Muscle layer of duodenum (tissue), 2 donors: ENCODE results near the gene ALPK1.
"Not testable (repeated sequence)": the region's sequence is repeated elsewhere in the genome, so short reads cannot be mapped to it uniquely, and the experiment has no call there.

Source experiments
- H3K27ac ChIP-seq: one replicate; pipeline ENCODE4 v1.7.0; 2013; ENCODE audit warnings: mild to moderate bottlenecking, low read length
- H3K27me3 ChIP-seq: one replicate; pipeline ENCODE4 v1.7.0; 2013; ENCODE audit warnings: low read depth, mild to moderate bottlenecking, control low read depth, low read length
- H3K36me3 ChIP-seq, 2 donors: one replicate each; pipeline ENCODE4 v1.7.0; 2013; ENCODE audit warnings: low read length in 2 of 2, control low read depth in 1 of 2, mild to moderate bottlenecking in 1 of 2; ENCODE audit not compliant: insufficient read depth in 2 of 2, control insufficient read depth in 1 of 2
- H3K4me1 ChIP-seq, 2 donors: one replicate each; pipeline ENCODE4 v1.7.0; 2013; ENCODE audit warnings: low read length in 2 of 2, mild to moderate bottlenecking in 2 of 2, control low read depth in 1 of 2, moderate library complexity in 1 of 2; ENCODE audit not compliant: insufficient read depth in 2 of 2, control insufficient read depth in 1 of 2
- H3K4me3 ChIP-seq, 2 donors: one replicate each; pipeline ENCODE4 v1.7.0; 2013; ENCODE audit warnings: low read length in 2 of 2, low read depth in 1 of 2, mild to moderate bottlenecking in 1 of 2
- H3K9me3 ChIP-seq, 2 donors: one replicate each; pipeline ENCODE4 v1.7.0; 2013; ENCODE audit warnings: low read length in 2 of 2, control low read depth in 1 of 2, mild to moderate bottlenecking in 1 of 2; ENCODE audit not compliant: control insufficient read depth in 1 of 2
- donor health status: healthy.

ALPK1 gene

DNA sequence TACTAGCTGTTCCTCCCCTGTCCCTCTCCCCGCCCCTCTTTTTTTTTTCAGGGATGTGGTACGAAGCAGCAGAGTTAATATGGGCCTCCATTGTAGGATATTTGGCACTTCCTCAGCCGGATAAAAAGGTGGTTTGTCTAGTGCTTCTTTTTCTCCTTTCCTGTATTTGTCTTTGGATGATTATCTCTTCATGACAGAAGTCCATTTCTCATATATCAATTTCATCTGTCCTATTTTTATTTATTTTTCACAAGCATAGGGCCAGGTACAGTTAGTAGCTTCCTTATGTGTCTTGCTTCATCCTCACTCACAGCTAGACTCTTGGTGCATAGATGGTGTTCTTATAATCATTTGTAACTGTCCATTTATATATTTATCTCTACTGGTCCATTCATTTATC is 129.2 kb downstream of the ALPK1 start:
- H3K9me3 ChIP-seq, result no peaks in the 10 kb centered on the region
- no peaks in the 10 kb centered on the region for H3K27me3 ChIP-seq
- H3K4me3 ChIP-seq, result no peak overlapping the region
- peaks cover 15 to 32% of the 10 kb centered on the region in 2 donors for H3K36me3 ChIP-seq
- H3K4me1 ChIP-seq, result no peaks in the 10 kb centered on the region
- no peak overlapping the region for H3K27ac ChIP-seq

DNA sequence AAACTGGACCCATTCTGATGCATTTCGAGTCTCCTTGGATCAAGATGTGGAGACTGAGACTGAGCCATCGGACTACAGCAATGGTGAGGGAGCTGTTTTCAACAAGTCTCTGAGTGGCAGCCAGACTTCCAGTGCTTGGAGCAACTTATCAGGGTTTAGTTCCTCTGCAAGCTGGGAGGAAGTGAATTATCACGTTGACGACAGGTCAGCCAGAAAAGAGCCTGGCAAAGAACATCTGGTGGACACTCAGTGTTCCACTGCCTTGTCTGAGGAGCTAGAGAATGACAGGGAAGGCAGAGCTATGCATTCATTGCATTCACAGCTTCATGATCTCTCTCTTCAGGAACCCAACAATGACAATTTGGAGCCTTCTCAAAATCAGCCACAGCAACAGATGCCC is 134.0 kb downstream of the ALPK1 start:
- Histone ChIP-seq H3K27ac (no peak overlapping the region), H3K4me1 (no peaks in the 10 kb centered on the region), H3K36me3 (peaks cover 15 to 27% of the 10 kb centered on the region in 2 donors)

DNA sequence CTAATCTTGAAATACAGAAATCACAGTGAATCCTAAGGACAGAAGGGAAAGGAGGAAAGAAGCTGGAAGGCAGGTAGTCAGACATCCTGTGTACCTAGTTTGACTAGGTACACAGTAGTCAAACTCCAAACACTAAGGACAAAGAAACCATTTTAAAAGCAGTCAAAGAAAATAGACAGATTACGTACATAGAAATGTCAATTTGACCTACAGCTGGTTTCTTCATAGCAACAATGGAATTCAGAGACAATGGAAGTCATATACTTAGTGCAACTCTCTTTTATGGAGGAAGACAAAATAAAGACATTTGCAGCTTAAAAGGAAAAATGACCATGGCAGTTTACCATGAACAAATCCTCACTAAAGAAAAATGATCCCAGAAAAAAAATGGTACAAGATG is 139.8 kb downstream of the ALPK1 start:
- Histone ChIP-seq H3K27me3 (no peaks in the 10 kb centered on the region), H3K36me3 (peaks cover 19 to 37% of the 10 kb centered on the region in 2 donors), H3K4me3 (no peak overlapping the region), H3K4me1 (no peaks in the 10 kb centered on the region), H3K9me3 (no peaks in the 10 kb centered on the region), H3K27ac (no peak overlapping the region)

More for the DNA sequence above, 134.0 kb downstream of the ALPK1 start:
- no peaks in the 10 kb centered on the region for H3K9me3 ChIP-seq
- no peak overlapping the region for H3K4me3 ChIP-seq
- no peaks in the 10 kb centered on the region for H3K27me3 ChIP-seq

DNA sequence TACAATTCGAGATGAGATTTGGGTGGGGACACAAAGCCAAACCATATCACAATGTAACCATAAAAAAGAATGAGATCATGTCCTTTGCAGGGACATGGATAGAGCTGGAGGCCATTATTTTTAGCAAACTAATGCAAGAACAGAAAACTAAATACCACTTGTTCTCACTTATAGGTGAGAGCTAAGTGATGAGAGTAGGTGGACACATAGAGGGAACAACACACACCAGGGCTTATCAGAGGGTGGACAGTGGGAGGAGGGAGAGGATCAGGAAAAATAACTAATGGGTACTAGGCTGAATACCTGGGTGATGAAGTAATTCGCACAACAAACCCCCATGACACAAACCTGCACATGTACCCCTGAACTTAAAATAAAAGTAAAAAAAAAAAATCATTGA is 145.1 kb downstream of the ALPK1 start:
- not testable (repeated sequence) for H3K4me1 ChIP-seq, H3K4me3 ChIP-seq, H3K9me3 ChIP-seq, H3K27me3 ChIP-seq, H3K27ac ChIP-seq
- H3K36me3 ChIP-seq, result peaks cover 19 to 44% of the 10 kb centered on the region in 2 donors

DNA sequence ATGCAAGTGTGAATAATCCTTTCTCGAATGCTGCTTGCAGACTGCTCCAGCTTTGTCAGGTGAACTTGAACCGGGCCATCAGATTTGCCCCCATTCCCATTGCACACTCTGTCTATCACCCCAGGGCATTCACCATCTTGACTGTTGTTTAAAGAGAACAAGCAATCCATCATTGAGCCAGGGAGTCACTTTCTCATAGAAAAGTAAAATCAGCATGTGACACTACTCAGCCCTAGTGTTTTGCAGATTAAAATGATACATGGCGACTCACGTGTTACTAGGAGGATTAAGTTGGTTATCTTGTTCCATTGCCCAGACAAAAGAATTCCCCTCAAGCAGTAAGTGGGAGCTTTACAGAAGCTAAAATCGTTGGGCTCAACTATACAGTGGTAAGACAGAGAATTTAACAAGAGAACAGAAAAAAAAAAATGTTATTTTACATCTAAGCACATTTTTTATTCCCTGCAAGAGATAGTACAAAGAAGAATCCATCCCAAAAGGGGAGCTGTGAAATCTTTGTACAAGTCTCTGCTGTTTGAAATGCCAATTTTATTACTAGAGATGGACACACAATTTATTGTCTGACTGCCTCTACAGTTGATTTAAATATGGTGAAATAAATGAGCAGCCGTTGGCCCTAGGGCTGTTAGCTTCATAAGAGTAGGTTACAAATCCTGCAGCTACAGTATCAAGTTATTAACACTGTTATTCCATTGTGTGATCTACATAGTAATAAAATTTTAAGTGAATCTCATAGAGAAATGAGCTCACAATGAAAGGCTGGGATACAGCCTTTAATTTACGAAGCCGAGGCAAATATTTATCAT is 151.3 kb downstream of the ALPK1 start:
- Histone ChIP-seq H3K36me3 (peaks cover 0 to 4% of the 10 kb centered on the region in 2 donors), H3K4me3 (no peak overlapping the region), H3K9me3 (peaks cover 0 to 3% of the 10 kb centered on the region in 2 donors), H3K4me1 (no peaks in the 10 kb centered on the region), H3K27ac (no peak overlapping the region), H3K27me3 (no peaks in the 10 kb centered on the region)

DNA sequence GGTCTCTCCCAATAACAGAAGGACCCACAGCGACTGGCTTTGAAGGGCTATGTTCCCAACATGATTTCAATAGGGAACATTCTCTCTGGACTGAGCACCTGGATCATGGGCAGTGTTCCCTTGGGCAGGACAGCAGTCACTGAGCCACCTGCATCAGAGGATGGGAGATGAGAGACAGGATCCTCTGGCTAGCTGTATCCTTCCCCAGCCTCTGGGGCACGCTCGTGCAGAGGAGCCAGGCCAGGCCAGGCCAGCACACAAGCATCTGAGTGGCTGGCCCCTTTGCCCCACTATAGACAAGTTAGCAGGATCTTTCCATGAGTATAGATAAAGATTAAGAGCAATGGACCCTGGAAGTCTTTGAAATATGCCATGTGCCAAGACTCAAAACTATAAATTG is 152.5 kb downstream of the ALPK1 start:
- H3K36me3 ChIP-seq, result peaks cover 0 to 4% of the 10 kb centered on the region in 2 donors
- no peaks in the 10 kb centered on the region for H3K27me3 ChIP-seq
- no peak overlapping the region for H3K4me3 ChIP-seq
- no peak overlapping the region for H3K27ac ChIP-seq
- H3K9me3 ChIP-seq, result peaks cover 0 to 3% of the 10 kb centered on the region in 2 donors
- H3K4me1 ChIP-seq, result no peaks in the 10 kb centered on the region

DNA sequence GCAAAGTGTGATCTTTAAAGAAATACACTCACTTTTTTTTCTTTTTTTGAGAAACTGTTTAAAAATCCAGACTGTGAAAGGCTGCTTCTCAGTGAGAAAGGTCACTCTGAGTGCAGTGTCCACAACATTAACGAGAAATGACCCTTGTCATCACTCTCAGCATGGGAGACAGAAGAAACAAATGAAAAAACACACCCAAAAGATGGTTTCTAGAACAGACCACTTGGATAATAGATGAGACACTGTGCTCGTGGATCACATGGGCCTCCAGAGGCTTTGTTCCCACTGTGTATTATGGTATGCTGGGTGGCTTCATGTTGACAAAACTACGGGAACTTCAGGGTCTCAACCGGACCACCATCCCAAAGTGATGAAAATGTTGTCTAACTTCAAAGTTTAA is 153.9 kb downstream of the ALPK1 start:
- H3K9me3 ChIP-seq, result peaks cover 0 to 3% of the 10 kb centered on the region in 2 donors
- no peak overlapping the region for H3K4me3 ChIP-seq
- H3K27ac ChIP-seq, result no peak overlapping the region

DNA sequence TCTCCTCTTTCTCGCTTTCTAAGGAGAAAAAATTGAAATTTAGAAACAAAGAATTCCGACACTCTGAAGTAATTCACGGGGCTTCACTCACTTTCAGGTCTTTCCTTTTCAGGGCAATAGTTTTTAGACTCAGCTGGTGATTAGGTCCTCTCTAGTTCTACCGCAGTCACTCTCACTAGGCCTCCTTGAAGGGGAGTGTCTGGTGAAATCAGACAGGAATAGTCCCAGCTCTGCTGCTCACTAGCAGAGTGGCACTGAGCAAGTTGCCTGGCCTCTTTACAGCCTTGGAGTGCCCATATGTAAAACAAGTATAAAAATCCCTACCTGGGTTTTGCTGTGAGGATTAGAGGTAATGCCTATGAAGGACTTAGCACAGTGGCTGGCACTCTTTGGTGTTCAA is 154.7 kb downstream of the ALPK1 start:
- no peak overlapping the region for H3K4me3 ChIP-seq
- no peaks in the 10 kb centered on the region for H3K4me1 ChIP-seq
- H3K9me3 ChIP-seq, result peaks cover 0 to 3% of the 10 kb centered on the region in 2 donors
- H3K27ac ChIP-seq, result no peak overlapping the region
- H3K36me3 ChIP-seq, result no peaks in the 10 kb centered on the region
- H3K27me3 ChIP-seq, result no peaks in the 10 kb centered on the region

More for the DNA sequence above, 153.9 kb downstream of the ALPK1 start:
- no peaks in the 10 kb centered on the region for H3K27me3 ChIP-seq
- no peaks in the 10 kb centered on the region for H3K36me3 ChIP-seq
- H3K4me1 ChIP-seq, result no peaks in the 10 kb centered on the region

DNA sequence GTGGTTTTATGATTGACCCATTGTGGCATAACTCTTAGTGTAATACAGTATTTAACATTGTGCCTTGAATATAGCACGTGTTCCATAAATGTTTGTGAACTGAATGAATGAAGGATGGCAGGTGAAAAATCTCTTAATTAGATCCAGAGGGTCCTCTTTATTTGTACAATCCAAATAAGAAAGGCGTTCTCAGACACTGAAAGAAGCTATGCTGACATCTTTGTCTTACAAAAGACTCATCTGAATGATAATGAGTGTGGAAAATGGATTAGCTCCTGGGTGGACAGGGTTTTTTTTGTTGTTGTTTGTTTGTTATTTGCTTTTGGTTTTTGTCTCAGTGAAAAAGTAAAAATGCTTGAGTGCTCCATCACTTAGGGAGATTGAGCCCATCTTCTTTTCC is 156.2 kb downstream of the ALPK1 start:
- Histone ChIP-seq H3K27me3 (no peaks in the 10 kb centered on the region), H3K9me3 (peaks cover 0 to 2% of the 10 kb centered on the region in 2 donors), H3K36me3 (no peaks in the 10 kb centered on the region), H3K27ac (no peak overlapping the region), H3K4me3 (no peak overlapping the region), H3K4me1 (no peaks in the 10 kb centered on the region)

DNA sequence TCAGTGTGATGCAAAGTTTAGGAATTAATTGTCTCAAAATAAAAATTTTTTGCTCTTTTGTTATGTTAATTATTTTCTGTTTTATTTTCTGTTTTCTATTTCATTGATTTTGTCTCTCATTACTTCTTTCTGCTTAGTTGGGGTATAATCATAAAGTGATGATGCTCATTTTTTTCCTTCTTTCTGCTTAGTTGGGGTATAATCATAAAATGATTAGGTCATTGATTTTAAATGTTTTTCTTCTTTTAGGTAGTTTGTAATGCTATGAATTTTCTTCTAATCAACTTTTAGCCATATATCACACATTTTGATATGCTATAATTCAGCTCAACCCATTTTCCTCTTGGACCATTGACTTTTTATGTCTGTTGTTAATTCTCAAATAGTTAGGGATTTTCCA is 175.1 kb downstream of the ALPK1 start:
- Histone ChIP-seq H3K27me3 (no peaks in the 10 kb centered on the region), H3K27ac (no peak overlapping the region), H3K4me1 (no peaks in the 10 kb centered on the region), H3K4me3 (no peak overlapping the region), H3K36me3 (no peaks in the 10 kb centered on the region), H3K9me3 (no peaks in the 10 kb centered on the region)

DNA sequence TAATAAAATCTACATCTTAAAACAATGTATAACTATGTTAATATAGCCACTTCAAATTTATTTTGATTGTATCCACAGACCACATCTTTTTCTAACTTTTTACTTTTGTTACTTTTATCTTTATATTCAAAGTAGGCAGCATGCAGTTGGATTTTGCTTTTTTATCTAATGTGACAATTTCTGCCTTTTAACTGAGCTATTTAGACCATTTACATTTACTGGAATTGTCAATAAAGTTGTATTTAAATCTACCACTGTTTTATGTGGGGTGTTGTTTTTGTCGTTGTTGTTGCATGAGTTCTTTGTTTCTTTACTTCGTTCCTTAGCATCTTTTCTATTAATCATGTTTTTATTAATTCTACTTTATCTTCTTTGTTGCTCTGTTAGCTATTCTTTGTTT is 176.8 kb downstream of the ALPK1 start:
- no peaks in the 10 kb centered on the region for H3K4me1 ChIP-seq
- H3K36me3 ChIP-seq, result no peaks in the 10 kb centered on the region
- no peaks in the 10 kb centered on the region for H3K27me3 ChIP-seq
- no peak overlapping the region for H3K27ac ChIP-seq
- H3K9me3 ChIP-seq, result no peaks in the 10 kb centered on the region
- H3K4me3 ChIP-seq, result no peak overlapping the region

DNA sequence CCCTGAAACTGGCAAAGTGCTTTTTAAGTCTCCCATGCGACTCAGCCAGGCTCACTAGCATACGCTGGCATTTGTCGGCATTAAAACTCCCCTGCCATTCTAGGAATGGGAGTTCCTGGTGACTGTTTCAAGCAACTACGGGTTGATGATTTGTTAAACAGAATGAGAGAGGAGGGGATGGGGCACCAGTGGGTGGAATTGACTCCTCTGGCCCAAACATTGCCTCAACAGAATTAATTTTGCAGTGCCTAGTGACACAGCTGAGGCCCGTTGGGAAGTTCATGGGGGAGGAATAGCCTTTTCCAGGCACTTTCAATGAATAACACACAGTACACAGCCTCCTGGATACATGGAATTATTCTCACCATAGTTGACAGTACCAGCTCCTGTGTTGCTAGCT is 188.8 kb downstream of the ALPK1 start:
- no peak overlapping the region for H3K27ac ChIP-seq
- peaks cover 0 to 17% of the 10 kb centered on the region in 2 donors for H3K9me3 ChIP-seq
- no peaks in the 10 kb centered on the region for H3K36me3 ChIP-seq

More for the DNA sequence above, 188.8 kb downstream of the ALPK1 start:
- Histone ChIP-seq H3K4me1 (no peaks in the 10 kb centered on the region), H3K4me3 (no peak overlapping the region), H3K27me3 (no peaks in the 10 kb centered on the region)
